KMS-11 (cell line): ENCODE data around the gene FER.

Source experiments
- H2AFZ ChIP-seq: fragments of 200-600 bp; sonication (generic); 2 replicates; pipeline ENCODE4 v1.6.1; 2016; ENCODE audit warnings: antibody characterized with exemption, mixed run types, low read depth
- H3K27ac ChIP-seq: fragments of 200-600 bp; sonication (generic); 2 replicates; pipeline ENCODE4 v1.6.1; 2016; ENCODE audit warnings: mild to moderate bottlenecking, mixed run types
- H3K27me3 ChIP-seq: fragments of 200-600 bp; sonication (generic); 2 replicates; pipeline ENCODE4 v1.6.1; 2017; ENCODE audit warnings: mild to moderate bottlenecking, low read depth, mixed run types, moderate library complexity; ENCODE audit not compliant: insufficient read depth
- H3K36me3 ChIP-seq: fragments of 200-600 bp; sonication (generic); 2 replicates; pipeline ENCODE4 v1.6.1; 2017; ENCODE audit warnings: mild to moderate bottlenecking, mixed run types; ENCODE audit not compliant: insufficient read depth
- H3K4me1 ChIP-seq: fragments of 200-600 bp; sonication (generic); 2 replicates; pipeline ENCODE4 v1.6.1; 2016; ENCODE audit warnings: mild to moderate bottlenecking, low read depth, mixed run types; ENCODE audit not compliant: poor library complexity, severe bottlenecking
- H3K4me2 ChIP-seq: fragments of 200-600 bp; sonication (generic); 2 replicates; pipeline ENCODE4 v1.7.0; 2016; ENCODE audit warnings: mild to moderate bottlenecking, mixed run types
- H3K4me3 ChIP-seq: fragments of 200-600 bp; sonication (generic); IDR thresholded peaks from 2 replicates; pipeline ENCODE4 v1.6.1; 2017; ENCODE audit warnings: low read depth, low read length, mixed read lengths; ENCODE audit not compliant: insufficient read depth
- H3K79me2 ChIP-seq: fragments of 200-600 bp; sonication (generic); 2 replicates; pipeline ENCODE4 v1.6.1; 2016; ENCODE audit warnings: low read depth, mixed run types; ENCODE audit not compliant: insufficient read depth
- H3K9ac ChIP-seq: fragments of 200-600 bp; sonication (generic); 2 replicates; pipeline ENCODE4 v1.6.1; 2016; ENCODE audit warnings: mild to moderate bottlenecking, mixed run types
- H4K20me1 ChIP-seq: fragments of 200-600 bp; sonication (generic); 2 replicates; pipeline ENCODE4 v1.6.1; 2016; ENCODE audit warnings: mild to moderate bottlenecking, mixed run types; ENCODE audit not compliant: insufficient read depth
- CTCF ChIP-seq: fragments of 200-600 bp; sonication (generic); conservative IDR thresholded peaks from 2 replicates; pipeline ENCODE4 v1.6.1; 2017; ENCODE audit warnings: low read depth, mild to moderate bottlenecking, antibody characterized with exemption, low read length, moderate library complexity, mixed read lengths

Gene FER

GRCh38 chr5:109196823-109197160 is 449.1 kb downstream of the FER start:
- no peaks in the 10 kb centered on the region for H3K27me3 ChIP-seq
- no peaks in the 10 kb centered on the region for H3K79me2 ChIP-seq
- H2AFZ ChIP-seq = no peak overlapping the region
- H3K4me3 ChIP-seq = no peak overlapping the region
- no peak overlapping the region for H3K27ac ChIP-seq
- H3K4me2 ChIP-seq = no peak overlapping the region
- no peak for TF ChIP-seq CTCF
- H3K9ac ChIP-seq = no peak overlapping the region
- no peaks in the 10 kb centered on the region for H3K36me3 ChIP-seq
- H4K20me1 ChIP-seq = no peaks in the 10 kb centered on the region
- no peaks in the 10 kb centered on the region for H3K4me1 ChIP-seq

DNA sequence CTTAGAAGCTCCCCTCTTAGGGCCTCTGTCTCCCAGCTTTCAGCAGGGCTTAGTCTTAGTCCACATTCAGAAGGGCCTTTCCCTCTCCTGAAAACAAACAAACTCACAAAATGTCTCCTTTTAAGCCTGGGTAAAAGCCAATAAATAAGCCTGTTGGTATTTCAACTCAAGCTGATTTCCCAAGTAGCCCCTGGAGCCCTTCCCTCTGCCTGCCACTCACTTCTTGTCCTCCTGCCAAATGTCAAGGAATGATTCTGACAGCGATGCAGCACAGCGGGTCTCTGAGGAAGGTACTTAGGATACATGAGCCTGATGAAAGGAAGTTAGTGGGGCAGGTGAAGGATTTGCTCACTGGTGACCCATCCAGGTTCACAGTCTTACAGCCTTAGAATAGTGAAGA is 451.6 kb downstream of the FER start:
- H3K4me3 ChIP-seq = no peak overlapping the region
- no peak overlapping the region for H3K27ac ChIP-seq
- H3K36me3 ChIP-seq = no peaks in the 10 kb centered on the region
- TF ChIP-seq CTCF = no peak
- no peak overlapping the region for H3K4me2 ChIP-seq
- H3K79me2 ChIP-seq = no peaks in the 10 kb centered on the region
- no peaks in the 10 kb centered on the region for H3K27me3 ChIP-seq
- H3K4me1 ChIP-seq = no peaks in the 10 kb centered on the region
- H4K20me1 ChIP-seq = no peaks in the 10 kb centered on the region
- H3K9ac ChIP-seq = no peak overlapping the region
- H2AFZ ChIP-seq = no peak overlapping the region

DNA sequence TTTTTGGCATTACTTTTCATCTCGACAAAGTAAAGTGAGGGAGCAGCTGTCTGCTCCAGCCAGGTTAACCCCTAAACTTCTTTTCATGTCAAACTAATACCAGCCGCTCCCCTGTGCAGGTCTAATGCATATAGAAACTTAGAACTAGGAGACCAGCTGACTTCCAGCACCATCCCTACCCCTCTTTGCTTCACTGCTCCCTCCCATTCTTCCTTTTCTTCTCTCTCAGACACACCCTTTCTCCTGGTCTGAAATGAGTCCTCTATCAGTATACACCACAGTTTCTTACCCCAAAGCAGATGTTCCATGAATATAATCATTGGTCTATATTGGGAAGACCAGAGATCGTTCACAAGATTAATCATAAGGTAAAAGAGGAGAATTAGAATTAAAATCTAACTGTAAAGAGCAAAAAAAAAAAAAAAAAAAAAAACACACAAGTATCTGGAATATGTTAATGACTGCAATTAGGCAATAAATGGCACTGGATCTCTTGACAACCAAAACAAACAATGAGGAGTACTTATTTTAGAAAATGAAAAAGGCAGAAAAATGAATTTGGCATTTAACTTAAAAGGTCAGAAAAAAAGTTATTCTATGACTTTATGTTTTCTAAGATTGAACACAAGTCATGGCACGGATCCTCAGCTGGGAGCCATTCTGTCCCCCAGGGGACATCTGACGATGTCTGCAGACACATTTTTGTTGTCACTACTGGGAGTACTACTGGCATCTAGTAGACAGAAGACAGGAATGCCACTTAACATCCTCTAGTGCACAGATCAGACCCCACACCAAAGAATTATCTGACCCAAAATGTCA is 452.3 kb downstream of the FER start:
- Histone ChIP-seq H3K4me1 (no peaks in the 10 kb centered on the region), H4K20me1 (no peaks in the 10 kb centered on the region), H3K4me2 (no peak overlapping the region), H3K27me3 (no peaks in the 10 kb centered on the region), H3K27ac (no peak overlapping the region), H3K36me3 (no peaks in the 10 kb centered on the region), H3K4me3 (no peak overlapping the region), H3K9ac (no peak overlapping the region), H2AFZ (no peak overlapping the region), H3K79me2 (no peaks in the 10 kb centered on the region)
- no peak for TF ChIP-seq CTCF

- H3K27me3 ChIP-seq = no peaks in the 10 kb centered on the region
- no peak overlapping the region for H2AFZ ChIP-seq
- H3K9ac ChIP-seq = no peak overlapping the region
- no peak overlapping the region for H3K4me2 ChIP-seq
- H3K36me3 ChIP-seq = no peaks in the 10 kb centered on the region
- H3K79me2 ChIP-seq = no peaks in the 10 kb centered on the region
- no peak overlapping the region for H3K4me3 ChIP-seq
- H3K4me1 ChIP-seq = no peaks in the 10 kb centered on the region
- TF ChIP-seq CTCF = no peak
- no peaks in the 10 kb centered on the region for H4K20me1 ChIP-seq
- H3K27ac ChIP-seq = no peak overlapping the region
Measured at GRCh38 chr5:109215040-109215439, 467.3 kb downstream of the FER start.
